Kidney (tissue), 14 donors: ENCODE measurements around the gene ASB16. TPM values are rescaled to one million over a fixed set of nuclear protein-coding genes. Genes with fewer than 3 reads are reported as not detected.

ENCODE experiments used
- DNase-seq, 5 donors: peaks; one replicate each; pipeline ENCODE4 v3.0.0-alpha.2; 2013 to 2020
- FAIRE-seq: peaks from 2 replicates; lab custom pipeline; 2012; peaks lifted over from hg19 to GRCh38; lab: Jason Lieb, UNC
- H3K27ac ChIP-seq, 2 donors: one replicate each; pipeline ENCODE4 v1.7.0; 2013; ENCODE audit warnings: low read depth in 2 of 2, low read length in 2 of 2, inconsistent platforms in 1 of 2
- H3K27me3 ChIP-seq: one replicate; pipeline ENCODE4 v1.7.1; 2013; ENCODE audit warnings: low read length, inconsistent platforms; ENCODE audit not compliant: control insufficient read depth, insufficient read depth
- H3K36me3 ChIP-seq, 3 donors: one replicate each; pipeline versions ENCODE4 v1.7.0 to v1.7.1; 2013; ENCODE audit warnings: low read length in 3 of 3, control low read depth in 1 of 3, inconsistent platforms in 1 of 3; ENCODE audit not compliant: insufficient read depth in 3 of 3, control insufficient read depth in 2 of 3
- H3K4me1 ChIP-seq, 3 donors: one replicate each; pipeline versions ENCODE4 v1.7.0 to v1.7.1; 2013; ENCODE audit warnings: low read length in 3 of 3, inconsistent platforms in 1 of 3, low read depth in 1 of 3; ENCODE audit not compliant: control insufficient read depth in 2 of 3, insufficient read depth in 2 of 3
- H3K4me3 ChIP-seq, 3 donors: one replicate each; pipeline versions ENCODE4 v1.7.0 to v1.8.1; 2013; ENCODE audit warnings: low read length in 3 of 3, control low read depth in 1 of 3, inconsistent platforms in 1 of 3
- H3K9ac ChIP-seq, 3 donors: one replicate each; pipeline versions ENCODE4 v1.7.0 to v1.7.1; 2013; ENCODE audit warnings: low read length in 3 of 3, control low read depth in 1 of 3, inconsistent platforms in 1 of 3
- H3K9me3 ChIP-seq, 3 donors: one replicate each; pipeline versions ENCODE4 v1.7.0 to v1.7.1; 2013; ENCODE audit warnings: low read length in 3 of 3, control low read depth in 1 of 3, inconsistent platforms in 1 of 3; ENCODE audit not compliant: control insufficient read depth in 2 of 3, insufficient read depth in 1 of 3
- intact Hi-C: fragments of 100-400 bp; cut with DNase I; formaldehyde crosslinking; loops from one replicate; pipeline ENCODE4 v1.11.1; 2022
- polyA plus RNA-seq: library from polyadenylated mRNA; stranded (reverse); fragments of 350-450 nt; fragmentation: Illumina TruSeq; extraction: RNeasy Lipid Tissue Mini Kit (QIAGEN cat#74804); gene quantifications from one replicate; pipeline ENCODE4 v1.2.3, GENCODE V29; 2014; ENCODE audit warnings: low read depth, low replicate concordance; ENCODE audit not compliant: insufficient read depth
- total RNA-seq: library from RNA; stranded (reverse); fragmentation: NEBNext Ultra II Directional; extraction: Animal tissue kit (Norgen Biotek cat#: 25700); gene quantifications from one replicate; pipeline ENCODE4 v1.2.1, GENCODE V29; 2021
- TF ChIP-seq, protein P1 (sequence below): IDR thresholded peaks from 3 replicates; pipeline ENCODE4 v1.5.1; 2012; ENCODE audit warnings: mild to moderate bottlenecking, moderate library complexity, borderline replicate concordance; ENCODE audit not compliant: insufficient read depth; ENCODE audit errors: extremely low read depth
- donor health status: control.
- donor health status: control.
- donor health status: control.
- donor health status: control.
- donor health status: control.
- donor health status: DM: yes; HTN: yes; CAD: no.
- donor health status: Normal renal cell carcinoma (clear cell type).

The ASB16 gene
- total and polyA plus RNA-seq, 2 donors from 2014 or later = 0.25 to 0.90 TPM

DNA sequence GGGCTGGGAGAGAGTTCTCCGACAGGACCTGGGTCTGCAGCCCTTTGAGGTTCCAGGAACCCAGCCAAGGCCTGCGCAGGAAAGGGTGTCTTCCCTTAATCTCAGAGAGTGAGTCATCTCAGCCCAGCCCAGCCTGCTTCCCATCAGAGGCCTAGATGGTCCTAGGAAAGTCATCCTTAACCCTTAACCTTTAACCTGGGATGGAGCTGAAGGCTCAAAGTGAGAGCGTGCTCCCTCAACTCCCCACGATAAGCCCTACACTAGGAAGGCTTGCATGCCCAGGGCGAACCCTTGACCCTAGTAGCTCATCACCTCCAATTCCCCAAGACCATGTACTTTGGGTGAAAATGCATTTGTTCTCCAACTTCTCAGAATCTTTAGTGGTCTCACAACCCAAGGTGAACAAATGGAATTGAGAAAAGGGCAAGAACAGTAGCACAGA lies 34.0 kb downstream of the ASB16 start:
- no peaks in the 10 kb centered on the region for H3K27me3 ChIP-seq
- no peak for FAIRE-seq
- peaks cover 8 to 18% (median 16%) of the 10 kb centered on the region in 3 donors for H3K36me3 ChIP-seq
- peaks cover 0 to 5% (median 5%) of the 10 kb centered on the region in 3 donors for H3K4me1 ChIP-seq
- no peak overlapping the region for H3K4me3 ChIP-seq
- TF ChIP-seq, protein P1, sequence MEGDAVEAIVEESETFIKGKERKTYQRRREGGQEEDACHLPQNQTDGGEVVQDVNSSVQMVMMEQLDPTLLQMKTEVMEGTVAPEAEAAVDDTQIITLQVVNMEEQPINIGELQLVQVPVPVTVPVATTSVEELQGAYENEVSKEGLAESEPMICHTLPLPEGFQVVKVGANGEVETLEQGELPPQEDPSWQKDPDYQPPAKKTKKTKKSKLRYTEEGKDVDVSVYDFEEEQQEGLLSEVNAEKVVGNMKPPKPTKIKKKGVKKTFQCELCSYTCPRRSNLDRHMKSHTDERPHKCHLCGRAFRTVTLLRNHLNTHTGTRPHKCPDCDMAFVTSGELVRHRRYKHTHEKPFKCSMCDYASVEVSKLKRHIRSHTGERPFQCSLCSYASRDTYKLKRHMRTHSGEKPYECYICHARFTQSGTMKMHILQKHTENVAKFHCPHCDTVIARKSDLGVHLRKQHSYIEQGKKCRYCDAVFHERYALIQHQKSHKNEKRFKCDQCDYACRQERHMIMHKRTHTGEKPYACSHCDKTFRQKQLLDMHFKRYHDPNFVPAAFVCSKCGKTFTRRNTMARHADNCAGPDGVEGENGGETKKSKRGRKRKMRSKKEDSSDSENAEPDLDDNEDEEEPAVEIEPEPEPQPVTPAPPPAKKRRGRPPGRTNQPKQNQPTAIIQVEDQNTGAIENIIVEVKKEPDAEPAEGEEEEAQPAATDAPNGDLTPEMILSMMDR = no peak
- intact Hi-C loops = no loop called here
- H3K9ac ChIP-seq = no peak overlapping the region
- no peak for DNase-seq
- H3K9me3 ChIP-seq = no peaks in the 10 kb centered on the region
- H3K27ac ChIP-seq = no peak overlapping the region

DNA sequence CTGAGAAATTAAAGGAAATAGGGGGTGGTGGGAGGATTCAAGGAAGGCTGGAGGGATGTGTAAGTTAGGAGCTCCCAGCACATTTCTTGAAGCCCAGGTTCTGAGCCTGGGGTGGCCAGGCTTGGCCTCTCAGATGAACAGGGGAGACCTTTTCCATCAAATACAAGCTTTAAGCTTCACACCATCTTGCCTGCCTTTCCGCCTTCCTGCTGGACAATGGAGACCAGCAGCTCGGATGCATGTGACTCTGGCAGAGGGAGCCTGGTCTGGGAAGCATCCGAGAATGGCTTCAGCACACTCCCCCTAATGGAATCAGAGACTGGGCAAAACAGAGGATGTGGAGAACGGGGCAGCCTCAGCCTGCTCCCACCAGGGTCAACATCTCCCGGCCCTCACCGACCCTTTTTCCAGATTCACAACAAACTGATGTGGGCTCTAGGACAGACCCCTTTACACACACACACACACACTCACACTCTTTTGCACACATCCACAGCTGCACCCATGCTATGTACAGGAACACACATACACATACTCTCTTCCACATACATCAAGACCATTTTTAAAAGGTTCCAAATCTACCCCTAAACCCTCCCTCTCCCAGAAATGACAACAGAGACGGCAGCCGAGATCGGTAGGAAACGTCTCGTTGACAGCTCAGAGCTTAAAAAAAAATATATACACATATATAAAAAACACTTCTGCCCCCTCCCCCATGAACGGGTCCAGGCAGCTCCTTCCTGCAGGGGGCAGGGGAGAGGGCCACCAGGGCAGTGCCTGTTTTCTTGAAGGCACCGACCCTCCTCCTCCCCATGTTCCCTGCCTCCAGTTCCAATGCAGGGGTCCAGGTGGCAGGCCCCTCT lies 35.7 kb downstream of the ASB16 start:
- no peak for DNase-seq
- peaks cover 0 to 7% (median 0%) of the 10 kb centered on the region in 3 donors for H3K4me1 ChIP-seq
- H3K4me3 ChIP-seq = no peak overlapping the region
- peaks cover 10 to 25% (median 22%) of the 10 kb centered on the region in 3 donors for H3K36me3 ChIP-seq
- no peak overlapping the region for H3K27ac ChIP-seq
- TF ChIP-seq, protein P1 = no peak
- H3K27me3 ChIP-seq = no peaks in the 10 kb centered on the region
- H3K9ac ChIP-seq = no peak overlapping the region
- FAIRE-seq = no peak
- H3K9me3 ChIP-seq = no peaks in the 10 kb centered on the region
- intact Hi-C loops = no loop called here

DNA sequence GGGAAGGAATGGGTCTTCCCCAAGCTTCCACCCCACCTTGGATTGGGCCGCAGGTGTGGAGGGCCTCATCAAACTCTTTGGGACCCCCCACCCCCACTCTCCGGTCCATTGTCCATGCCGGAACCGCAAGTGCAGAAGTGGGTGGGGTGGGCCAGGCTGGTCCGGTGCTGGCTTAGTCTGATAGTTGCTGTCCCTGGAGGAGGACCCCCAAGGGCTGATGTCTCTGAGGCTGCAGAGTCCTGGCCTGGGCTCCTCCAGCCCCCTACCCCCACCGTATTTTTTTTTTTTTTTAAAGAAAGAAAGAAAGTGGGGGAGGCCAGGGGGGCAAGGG lies 36.3 kb downstream of the ASB16 start:
- DNase-seq = no peak
- H3K36me3 ChIP-seq = peaks cover 10 to 30% (median 28%) of the 10 kb centered on the region in 3 donors
- no peak for FAIRE-seq
- no peak overlapping the region for H3K4me3 ChIP-seq
- no peaks in the 10 kb centered on the region for H3K27me3 ChIP-seq
- TF ChIP-seq, protein P1 = no peak
- H3K9me3 ChIP-seq = no peaks in the 10 kb centered on the region
- peaks cover 0 to 7% (median 0%) of the 10 kb centered on the region in 3 donors for H3K4me1 ChIP-seq
- intact Hi-C loops = no loop called here
- H3K27ac ChIP-seq = no peak overlapping the region
- H3K9ac ChIP-seq = no peak overlapping the region
